NCI-H1930 (cell line): Measurements from ENCODE around the gene GSDME.

ENCODE experiments used
- DNase-seq, 2 experiments: peaks; one replicate each; lab custom pipeline; 2025; lab: John Stamatoyannopoulos, UW

GSDME gene

DNA sequence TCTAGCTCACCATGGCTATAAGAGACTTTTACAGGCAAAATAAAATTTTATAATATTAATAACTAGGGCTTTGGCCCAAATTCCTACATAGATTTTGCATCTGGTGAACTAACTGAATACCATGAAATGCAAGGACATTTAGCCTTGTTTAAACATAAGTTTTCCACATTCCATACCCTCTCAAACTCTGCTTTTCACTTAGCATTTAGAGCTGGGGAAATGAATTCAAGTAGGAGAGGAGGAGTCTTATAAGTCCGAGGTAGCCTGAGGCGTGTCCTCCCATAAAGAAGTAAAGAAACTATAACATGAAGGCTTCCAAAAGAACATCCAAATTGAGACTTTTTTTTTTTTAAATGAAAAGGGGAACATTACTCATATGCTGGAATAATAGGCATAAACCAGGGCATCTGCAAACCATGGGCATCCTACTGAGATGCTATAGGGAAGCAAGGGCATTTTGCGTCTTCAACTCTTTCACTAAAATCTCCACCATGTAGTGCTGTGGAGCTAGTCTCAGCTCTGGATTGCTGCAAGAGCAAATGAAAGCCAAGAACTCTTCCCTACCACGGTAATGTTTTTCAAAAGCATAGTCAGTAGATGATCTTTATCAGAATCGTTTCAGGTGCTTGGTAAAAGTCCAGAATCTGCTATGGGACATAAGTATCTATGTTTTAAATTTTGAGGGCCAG lies 104.9 kb downstream of the GSDME start:
- DNase-seq: no peak
